Esophagus muscularis mucosa (tissue), 4 donors: Measurements from ENCODE around the gene NFAM1.

Experiments
- CTCF ChIP-seq, 3 experiments: fragments of 200-600 bp in 2 of 3; fragments of 450-650 bp in 1 of 3; sonication (generic) in 2 of 3; IDR thresholded peaks; one replicate each; pipeline ENCODE4 v1.5.1; 2017 to 2019; ENCODE audit warnings: antibody characterized with exemption in 3 of 3, mild to moderate bottlenecking in 2 of 3, moderate library complexity in 1 of 3
- EP300 ChIP-seq: sonication (generic); formaldehyde crosslinking; IDR thresholded peaks from one replicate; pipeline ENCODE4 v1.6.1; 2017; ENCODE audit warnings: antibody characterized with exemption
- POLR2A ChIP-seq: fragments of 450-650 bp; IDR thresholded peaks from one replicate; pipeline ENCODE4 v1.6.1; 2017; ENCODE audit warnings: antibody characterized with exemption, moderate library complexity, mild to moderate bottlenecking, low read depth
- POLR2AphosphoS5 ChIP-seq, 2 donors: sonication (generic); formaldehyde crosslinking; IDR thresholded peaks; one replicate each; pipeline ENCODE4 v1.6.1; 2017; ENCODE audit warnings: antibody characterized with exemption in 2 of 2

GRCh38 chr22:42387631-42388030 lies 44.6 kb downstream of the NFAM1 start:
- TF ChIP-seq CTCF (IDR thresholded peaks at IDR 0.05) (no peak), EP300 (no peak), POLR2A (no peak), POLR2AphosphoS5 (IDR thresholded peaks at IDR 0.05) (no peak)
